GM18519 (cell line): ENCODE results near the gene TCFL5.

Experiments
- ATAC-seq: cut with Tn5 transposase; IDR thresholded peaks from one replicate; pipeline ENCODE4 v1.9.1; 2021; ENCODE audit warnings: mild to moderate bottlenecking, moderate library complexity; ENCODE audit not compliant: unreplicated experiment, low FRiP score

Gene TCFL5

DNA sequence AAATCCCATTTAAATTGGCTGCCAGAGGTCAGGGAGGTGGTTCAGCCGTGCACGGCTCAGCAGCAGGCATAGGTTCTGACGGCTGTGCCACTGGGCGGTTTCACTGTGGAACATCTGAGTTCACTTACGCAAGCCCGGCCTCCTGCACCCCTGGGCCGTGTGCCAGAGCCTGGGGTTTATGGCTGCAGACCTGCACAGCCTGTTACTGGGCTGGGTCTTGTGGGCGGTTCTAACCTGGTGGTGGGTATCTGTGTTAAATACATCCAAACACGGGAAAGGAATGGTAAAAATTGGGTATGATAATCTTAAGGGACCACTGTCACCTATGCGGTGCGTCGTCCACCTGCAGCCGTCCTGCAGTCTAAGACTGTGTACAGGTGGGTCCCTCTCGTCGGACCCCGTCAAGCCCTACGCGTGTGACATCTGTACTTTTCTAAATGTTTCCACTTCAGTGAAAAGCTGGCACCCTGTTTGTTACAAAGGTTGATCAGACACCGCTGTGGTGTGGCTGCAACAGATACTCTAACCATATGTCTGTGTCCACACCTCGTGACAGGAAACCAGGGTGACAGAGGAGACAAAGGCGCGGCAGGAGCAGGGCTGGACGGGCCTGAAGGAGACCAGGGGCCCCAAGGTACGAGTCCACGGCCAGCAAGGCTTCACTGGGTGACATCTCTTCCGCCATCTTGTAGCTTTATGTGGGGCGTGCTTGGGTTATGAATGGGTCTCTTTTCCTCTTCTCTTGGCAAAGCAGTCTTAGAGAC is 23.3 kb downstream of the TCFL5 start:
- no peak for ATAC-seq

GRCh38 chr20:62837790-62838127 is 23.9 kb downstream of the TCFL5 start:
- no peak for ATAC-seq

DNA sequence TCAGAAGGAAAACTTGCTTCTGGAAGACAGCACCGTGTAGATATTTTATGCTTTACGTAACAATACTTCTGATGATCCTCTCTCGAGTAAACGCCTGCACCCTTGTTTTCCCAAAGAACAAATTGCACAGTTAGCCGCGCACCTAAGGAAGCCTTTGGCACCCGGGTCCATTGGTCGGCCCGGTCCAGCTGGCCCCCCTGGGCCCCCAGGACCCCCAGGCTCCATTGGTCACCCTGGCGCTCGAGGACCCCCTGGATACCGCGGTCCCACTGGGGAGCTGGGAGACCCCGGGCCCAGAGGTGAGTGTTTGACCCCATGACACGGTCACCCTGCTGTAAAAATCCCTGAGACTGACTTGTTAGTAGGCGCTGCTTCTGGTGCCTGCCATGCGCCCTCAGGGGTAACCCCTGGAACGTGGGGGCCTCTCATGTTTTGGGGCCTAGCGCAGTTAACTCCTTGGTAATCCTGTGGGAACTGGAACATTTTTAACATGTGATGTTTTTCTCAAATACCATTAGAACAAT is 24.6 kb downstream of the TCFL5 start:
- ATAC-seq: no peak

DNA sequence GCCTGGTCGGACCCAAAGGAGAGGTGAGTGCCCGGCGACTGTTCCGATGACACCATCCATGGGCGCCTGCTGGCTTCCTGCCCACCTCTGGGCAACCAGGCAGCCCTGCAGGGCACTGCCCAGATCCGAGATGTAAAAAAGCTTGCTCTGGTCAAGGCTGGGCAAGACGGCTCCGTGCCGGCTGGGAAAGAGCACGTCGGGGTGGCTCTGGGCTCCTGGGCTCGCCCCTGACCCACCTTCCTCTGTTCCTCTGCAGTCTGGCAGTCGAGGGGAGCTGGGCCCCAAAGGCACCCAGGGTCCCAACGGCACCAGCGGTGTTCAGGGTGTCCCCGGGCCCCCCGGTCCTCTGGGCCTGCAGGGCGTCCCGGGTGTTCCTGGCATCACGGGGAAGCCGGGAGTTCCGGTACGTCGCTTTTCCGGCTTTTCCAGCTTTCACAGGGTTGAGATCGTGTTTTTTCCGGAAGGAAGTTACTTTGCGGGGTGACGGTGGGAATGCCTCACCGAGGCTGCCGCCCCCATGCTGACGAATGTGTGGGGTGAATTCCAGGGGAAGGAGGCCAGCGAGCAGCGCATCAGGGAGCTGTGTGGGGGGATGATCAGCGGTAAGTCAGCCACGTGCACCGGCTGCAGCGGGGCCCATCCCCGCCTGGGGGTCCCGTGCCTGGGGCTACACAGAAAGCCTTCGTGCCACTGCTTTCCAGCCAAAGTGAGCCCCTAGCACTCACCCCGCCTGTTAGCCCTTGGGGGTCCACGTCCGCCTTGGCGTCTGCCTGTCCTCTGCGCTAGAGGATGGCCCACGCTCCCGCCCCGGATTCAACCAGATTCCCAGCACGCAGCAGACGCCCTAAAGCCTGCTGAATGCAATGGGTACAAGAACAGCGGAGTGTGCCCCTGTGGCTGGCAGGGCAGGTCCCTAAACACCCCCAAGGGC is 25.4 kb downstream of the TCFL5 start:
- no peak for ATAC-seq

DNA sequence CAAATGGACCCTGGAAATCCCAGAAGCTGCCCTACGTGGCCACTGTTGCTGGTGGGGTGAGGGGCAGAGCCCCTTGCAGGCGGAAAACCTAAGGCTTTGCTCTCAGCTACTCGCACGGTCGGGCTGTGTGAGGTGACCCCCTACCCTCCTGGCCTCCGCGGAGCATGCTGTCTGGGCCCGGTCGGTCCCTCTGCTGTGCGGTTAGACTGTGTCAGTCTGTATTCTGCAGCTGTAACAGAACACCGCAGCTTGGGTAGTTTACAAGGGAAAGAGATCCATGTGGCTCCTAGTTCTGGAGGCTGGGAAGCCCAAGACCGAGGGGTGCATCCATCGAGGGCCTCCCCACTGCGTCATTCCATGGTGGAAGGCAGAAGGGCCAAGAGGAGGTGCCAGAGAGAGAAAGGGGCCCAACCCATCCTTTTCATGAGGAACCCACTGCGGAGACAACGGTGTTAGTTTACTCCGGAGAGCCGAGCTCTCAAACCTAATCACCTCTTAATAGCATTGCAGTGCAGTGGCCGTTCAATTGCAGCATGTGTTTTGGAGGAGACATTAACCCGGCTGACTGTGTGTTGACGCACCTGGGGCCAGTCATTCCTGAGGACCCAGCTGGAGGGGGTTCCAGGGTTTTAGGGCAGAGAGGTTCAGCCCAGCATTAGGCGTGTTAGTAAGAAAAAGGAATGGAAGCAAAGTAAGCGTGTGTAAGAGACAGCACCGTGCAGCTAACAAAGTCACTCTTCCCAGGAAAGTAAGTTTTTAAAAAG is 26.5 kb downstream of the TCFL5 start:
- ATAC-seq: no peak

- ATAC-seq: no peak
Observed at GRCh38 chr20:62832951-62833391, 28.7 kb downstream of the TCFL5 start.

DNA sequence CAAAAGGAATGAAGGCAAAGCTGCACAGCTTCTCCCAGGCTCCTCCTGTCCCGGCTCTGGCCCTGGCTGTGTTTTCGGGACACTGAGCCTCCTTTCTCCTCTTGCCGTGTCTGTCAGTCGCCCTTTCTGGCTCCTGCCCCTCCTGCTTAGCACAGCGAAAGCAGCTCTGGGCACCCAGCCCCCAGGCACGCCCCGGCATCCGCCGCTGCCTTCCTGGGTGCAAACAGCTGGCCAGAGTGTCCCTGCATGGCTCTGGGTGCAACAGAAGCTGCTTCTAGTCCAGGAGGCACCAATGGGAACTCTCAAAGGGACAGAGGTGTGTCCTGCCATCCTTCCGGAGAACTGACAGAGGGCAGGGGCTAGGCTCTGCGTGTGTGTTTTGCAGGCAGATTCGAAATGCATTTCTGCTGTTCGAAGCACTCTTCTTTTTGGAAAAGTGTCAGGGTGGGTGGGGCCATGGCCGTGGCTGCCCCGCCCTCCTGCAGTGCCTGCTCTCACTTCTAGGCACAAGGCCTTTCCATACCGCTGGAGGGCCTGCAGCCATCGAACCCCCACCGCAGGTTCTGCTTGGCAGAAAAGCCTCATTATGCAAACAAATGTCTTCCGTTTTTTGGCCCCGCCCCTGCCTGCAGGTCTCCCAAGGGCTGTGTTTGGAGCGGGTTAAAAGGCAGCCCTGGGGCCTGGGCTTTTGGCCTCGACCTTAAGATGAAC is 29.3 kb downstream of the TCFL5 start:
- ATAC-seq: peak; percentile 48

DNA sequence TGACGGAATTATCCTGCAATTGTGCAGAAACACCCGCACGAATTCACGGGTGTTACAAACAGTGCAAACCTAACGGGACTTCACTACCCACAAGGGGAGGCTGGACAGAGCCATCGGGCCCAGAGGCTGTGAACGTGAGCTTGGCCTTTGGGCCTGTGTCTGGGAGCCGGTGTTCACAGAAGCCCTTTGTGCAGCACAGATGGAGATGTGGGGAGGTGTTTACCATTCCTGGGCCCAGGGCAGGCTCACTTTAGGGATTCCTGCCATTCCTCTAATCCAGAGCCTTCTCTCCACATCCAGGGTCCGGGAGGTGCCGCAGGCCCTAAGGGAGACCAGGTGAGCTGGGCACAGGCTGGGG is 29.8 kb downstream of the TCFL5 start:
- no peak for ATAC-seq

DNA sequence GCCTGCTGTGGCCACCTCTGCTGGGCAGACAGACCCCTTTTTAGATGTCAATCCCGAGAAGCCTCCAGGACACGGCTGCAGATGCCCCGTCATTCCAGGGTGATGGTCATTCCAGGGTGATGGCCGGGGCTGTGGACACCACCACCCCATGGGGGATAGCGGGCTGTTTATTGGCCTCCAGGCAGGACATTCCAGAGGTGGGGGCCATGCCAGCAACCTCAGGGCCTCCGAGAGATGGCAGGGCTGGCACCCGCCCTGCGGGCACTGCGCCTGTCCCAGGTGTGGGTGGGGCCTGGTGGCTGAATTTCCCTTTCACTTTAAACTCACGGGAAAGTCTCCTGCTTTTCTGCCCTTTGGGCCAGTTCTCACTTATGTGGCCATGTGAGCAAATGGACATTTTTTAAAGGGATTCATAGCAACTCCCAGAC is 30.2 kb downstream of the TCFL5 start:
- ATAC-seq: no peak

DNA sequence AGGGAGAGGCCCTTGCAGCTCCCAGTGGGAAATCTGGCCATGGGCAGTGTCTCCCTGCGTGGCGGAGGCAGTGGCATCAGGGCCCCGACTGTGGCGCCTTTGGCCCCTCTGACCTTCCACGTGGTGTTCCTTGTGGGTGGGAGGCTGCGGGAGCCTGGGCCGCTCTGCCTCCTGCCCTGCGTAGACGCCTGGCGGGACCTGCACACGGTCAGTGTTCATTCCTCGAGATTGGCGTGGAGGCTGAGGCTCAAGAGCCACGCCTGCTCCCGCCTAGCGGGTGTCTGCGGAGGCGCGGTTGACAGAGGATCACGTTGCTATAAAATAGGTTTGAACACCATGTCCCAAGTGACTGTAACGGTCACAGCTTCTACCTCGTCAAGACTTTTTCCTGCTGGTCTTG is 30.8 kb downstream of the TCFL5 start:
- no peak for ATAC-seq

DNA sequence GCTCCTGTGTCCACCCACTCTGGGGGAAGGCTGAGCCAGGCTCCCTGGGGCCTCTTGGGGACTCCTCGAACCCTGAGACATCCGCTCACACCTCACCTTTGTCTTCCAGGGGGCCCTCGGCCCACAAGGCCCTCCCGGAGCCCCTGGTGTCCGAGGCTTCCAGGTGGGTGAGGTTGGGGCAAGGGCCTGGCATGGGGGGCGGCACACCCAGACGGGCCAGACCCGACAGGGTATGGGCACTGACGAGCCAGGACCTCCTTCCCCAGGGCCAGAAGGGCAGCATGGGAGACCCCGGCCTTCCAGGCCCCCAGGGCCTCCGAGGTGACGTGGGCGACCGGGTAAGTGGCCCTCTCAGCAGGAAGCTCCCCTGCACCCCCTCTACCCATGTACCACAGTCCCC is 31.4 kb downstream of the TCFL5 start:
- no peak for ATAC-seq

DNA sequence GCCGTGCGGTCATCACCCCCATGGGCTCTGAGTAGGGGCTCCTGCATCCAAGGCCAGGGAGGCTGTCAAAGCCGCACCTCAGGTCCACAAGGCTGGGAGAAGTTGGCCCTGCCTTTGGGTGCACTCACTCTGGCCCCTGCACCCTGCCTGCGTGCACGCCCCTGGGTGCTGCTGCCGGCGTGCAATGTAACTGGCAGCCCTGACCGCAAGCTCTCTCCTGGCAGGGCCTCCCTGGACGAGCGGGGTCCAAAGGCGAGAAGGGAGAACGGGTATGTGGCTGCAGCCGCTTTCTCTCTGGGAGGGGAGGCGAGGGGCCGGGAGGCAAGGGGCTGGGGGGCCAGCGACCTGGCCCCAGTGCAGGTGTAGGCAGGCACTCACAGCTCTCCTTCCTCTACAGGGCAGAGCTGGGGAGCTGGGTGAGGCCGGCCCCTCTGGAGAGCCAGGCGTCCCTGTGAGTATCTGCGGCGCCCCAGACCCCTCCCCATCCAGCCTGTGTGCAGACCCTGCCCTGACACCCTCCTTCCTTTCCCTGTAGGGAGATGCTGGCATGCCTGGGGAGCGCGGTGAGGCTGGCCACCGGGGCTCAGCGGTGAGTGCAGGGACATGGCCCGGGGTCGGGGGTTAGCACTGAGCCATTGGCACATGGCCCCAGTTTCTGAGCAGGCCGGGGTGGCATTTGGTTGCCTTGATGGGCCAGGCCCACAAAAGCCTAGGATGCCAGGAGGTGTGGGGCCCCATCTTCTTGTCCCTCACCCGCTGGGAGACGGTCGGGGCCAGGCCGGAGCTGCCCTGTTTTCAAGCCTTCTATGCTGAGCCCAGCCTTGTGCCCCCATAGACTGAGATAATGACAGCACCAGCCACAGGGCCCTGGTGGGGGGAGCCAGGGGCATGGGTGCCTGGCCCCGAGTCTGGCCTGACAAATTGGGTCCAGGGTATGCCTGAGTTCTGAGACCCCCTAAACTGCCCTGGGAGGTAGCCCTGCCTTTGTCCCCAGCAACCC is 32.1 kb downstream of the TCFL5 start:
- ATAC-seq: no peak

- ATAC-seq: no peak
Observed at GRCh38 chr20:62828511-62829230, 33.0 kb downstream of the TCFL5 start.

- ATAC-seq: no peak
Observed at GRCh38 chr20:62828051-62828450, 33.6 kb downstream of the TCFL5 start.

DNA sequence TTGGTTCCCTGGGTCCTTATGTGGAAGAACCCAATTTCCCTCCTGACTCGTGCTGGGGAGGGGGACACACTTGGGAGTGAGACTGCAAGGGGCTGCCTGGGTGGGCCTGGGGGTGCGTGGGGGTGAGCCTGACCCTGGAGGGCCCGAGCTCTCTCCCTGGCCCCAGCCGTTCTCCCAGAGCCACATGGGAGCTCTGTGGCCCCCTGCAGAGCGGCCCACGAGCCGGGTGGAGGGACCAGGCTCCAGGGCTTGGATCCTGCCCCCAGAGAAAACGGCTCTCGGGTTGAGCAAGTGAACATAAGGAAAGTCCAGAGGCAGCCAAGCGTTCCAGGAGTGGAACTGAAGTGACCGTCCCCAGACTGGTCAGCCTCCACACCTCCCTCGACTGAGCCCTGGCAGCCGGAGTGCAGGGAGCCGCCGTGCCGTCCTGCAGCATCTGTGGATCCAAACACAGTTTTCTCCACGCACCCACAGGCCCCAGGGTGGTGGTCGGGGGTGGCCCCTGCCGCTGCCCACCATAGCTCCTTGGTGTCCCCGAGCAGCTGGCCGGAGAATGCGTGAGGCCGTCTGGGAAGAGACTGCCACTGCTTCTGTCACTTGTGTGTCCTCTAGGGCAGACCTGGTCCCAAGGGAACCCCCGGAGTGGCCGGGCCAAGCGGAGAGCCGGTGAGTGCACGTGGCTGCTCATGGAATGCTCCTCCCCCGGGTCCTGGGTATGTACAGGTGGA is 34.1 kb downstream of the TCFL5 start:
- ATAC-seq: no peak

GRCh38 chr20:62826646-62827310 is 34.8 kb downstream of the TCFL5 start:
- ATAC-seq: no peak

- ATAC-seq: no peak
Observed at GRCh38 chr20:62825986-62826645, 35.5 kb downstream of the TCFL5 start.
